Prostate gland (tissue), 2 donors: ENCODE data around the gene KRTAP2-4.

Source experiments
- CTCF ChIP-seq, 4 experiments: fragments of 200-600 bp in 2 of 4; fragments of 450-650 bp in 2 of 4; sonication (generic) in 2 of 4; IDR thresholded peaks; 1 replicate in 3 of 4; 2 replicates in 1 of 4; pipeline ENCODE4 v1.5.1; 2016 to 2019; ENCODE audit warnings: antibody characterized with exemption in 4 of 4, mild to moderate bottlenecking in 2 of 4, moderate library complexity in 2 of 4
- POLR2A ChIP-seq: fragments of 450-650 bp; IDR thresholded peaks from one replicate; pipeline ENCODE4 v1.6.1; 2016; ENCODE audit warnings: antibody characterized with exemption, mild to moderate bottlenecking
- POLR2AphosphoS5 ChIP-seq: sonication (generic); formaldehyde crosslinking; IDR thresholded peaks from one replicate; pipeline ENCODE4 v1.6.1; 2017; ENCODE audit warnings: antibody characterized with exemption

GRCh38 chr17:41037853-41038350 lies 27.8 kb downstream of the KRTAP2-4 start:
- no peak for TF ChIP-seq CTCF (IDR thresholded peaks at IDR 0.05)
- no peak for TF ChIP-seq POLR2AphosphoS5
- TF ChIP-seq POLR2A: no peak
